ENCODE measurements around the gene SIPA1L2. TPM values are rescaled to one million over a fixed set of nuclear protein-coding genes. Genes with fewer than 3 reads are reported as not detected.
A peak's percentile ranks its signal among the peaks of the same experiment; 100 is the strongest.

The SIPA1L2 gene
- total and polyA plus RNA-seq, 2 of the 4 experiments (the other 2 are of a cell fraction), result 7.1 to 13.4 TPM

DNA sequence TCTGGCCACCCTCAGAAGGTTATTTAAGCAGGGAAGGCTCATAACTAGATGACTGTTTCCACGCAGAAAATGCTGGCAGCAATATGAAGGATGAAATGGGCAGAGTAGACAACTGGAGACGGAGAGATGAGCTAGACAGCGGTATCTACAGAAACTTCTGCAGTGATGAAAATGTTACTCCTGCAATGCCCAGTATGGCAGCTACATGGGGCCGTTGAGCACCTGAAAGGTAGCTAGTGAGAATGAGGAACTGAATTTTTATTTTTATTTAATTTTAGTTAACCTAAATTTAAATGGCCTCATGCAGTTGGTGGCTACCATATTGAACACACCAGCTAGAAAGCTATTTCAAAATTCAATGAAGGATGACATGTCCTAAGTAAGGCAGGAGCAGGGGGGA lies 27.3 kb downstream of the SIPA1L2 start:
- peaks cover 4% of the 10 kb centered on the region; the same call in 1 of the 2 replicates for H4K20me1 ChIP-seq (ENCODE audit: insufficient read depth, low read length)
- in situ Hi-C loops (cut with MboI; ENCODE audit: low sequenced_read_pairs), result no loop called here
- dilution Hi-C loops (cut with HindIII; ENCODE audit: low sequenced_read_pairs, unreplicated experiment), result no loop called here
- H2AK9ac ChIP-seq (replicated peaks; ENCODE audit: low read depth, low read length, poor library complexity), result no peak overlapping the region
- WGBS, 2 experiments (ENCODE audit: extremely low coverage in 2 of 2, insufficient read length in 1 of 2), result 100% methylated on average over 1 of the region's 4 CpGs; no CpG with 5 or more reads in 1 of the 2 experiments
- TF ChIP-seq RCOR1 (IDR thresholded peaks at IDR 0.05; ENCODE audit: insufficient replicate concordance, low read length) (no peak), MAFK (IDR thresholded peaks at IDR 0.05; ENCODE audit: low read depth, low read length) (no peak), FOS (IDR thresholded peaks at IDR 0.05; ENCODE audit: low read depth, low read length) (no peak), POLR2A (IDR thresholded peaks at IDR 0.05; ENCODE audit: low read depth, low read length) (no peak), BHLHE40 (IDR thresholded peaks at IDR 0.05; ENCODE audit: low read depth, low read length) (no peak), SMC3 (IDR thresholded peaks at IDR 0.05; ENCODE audit: low read depth, low read length) (no peak), RFX5 (IDR thresholded peaks at IDR 0.05; ENCODE audit: low read depth, low read length) (no peak), MXI1 (IDR thresholded peaks at IDR 0.05; ENCODE audit: borderline replicate concordance, low read depth, low read length) (no peak), USF2 (IDR thresholded peaks at IDR 0.05; ENCODE audit: low read depth, low read length) (no peak), RAD21 (IDR thresholded peaks at IDR 0.05; ENCODE audit: low read length) (no peak), ELK1 (IDR thresholded peaks at IDR 0.05; ENCODE audit: borderline replicate concordance, low read depth, low read length) (no peak), NFE2L2 (IDR thresholded peaks at IDR 0.05; ENCODE audit: low read depth, low read length) (no peak), CTCF (conservative IDR thresholded peaks at IDR 0.05; ENCODE audit: low read depth, low read length) (no peak), CEBPB (IDR thresholded peaks at IDR 0.05; ENCODE audit: low read depth, low read length) (no peak), CHD1 (IDR thresholded peaks at IDR 0.05; ENCODE audit: low read depth, low read length) (no peak), MAZ (IDR thresholded peaks at IDR 0.05; ENCODE audit: borderline replicate concordance, low read depth, low read length) (no peak)
- H3K4me2 ChIP-seq (ENCODE audit: low read depth, low read length), result no peak overlapping the region
- H4K8ac ChIP-seq (ENCODE audit: low read depth in 2 of 2, low read length in 2 of 2), result no peak overlapping the region
- H2BK15ac ChIP-seq (ENCODE audit: low read depth, low read length), result no peak overlapping the region
- peaks cover 14% of the 10 kb centered on the region for H3K9me1 ChIP-seq (ENCODE audit: insufficient read depth, low read length)
- H3K4me1 ChIP-seq (ENCODE audit: control insufficient read depth, insufficient read depth, low read length), result peaks cover 12% of the 10 kb centered on the region
- H3K14ac ChIP-seq (replicated peaks; ENCODE audit: low read depth, low read length), result 0 out of 2 replicates have a peak overlapping the region, but pooled peaks have one; percentile 9
- no peak overlapping the region for H3K18ac ChIP-seq (ENCODE audit: low read depth, low read length)
- H4K5ac ChIP-seq (ENCODE audit: low read depth, low read length), result no peak overlapping the region
- no peaks in the 10 kb centered on the region for H3K9me3 ChIP-seq (ENCODE audit: control insufficient read depth, insufficient read depth, low read length)
- no peak overlapping the region for H4K91ac ChIP-seq (ENCODE audit: insufficient read depth, low read depth, low read length)
- no peak overlapping the region for H3K4me3 ChIP-seq (ENCODE audit: insufficient read depth, low read depth, low read length)
- no peak for DNase-seq
- H2BK5ac ChIP-seq (ENCODE audit: low read depth, low read length, poor library complexity, severe bottlenecking), result no peak overlapping the region
- H2BK20ac ChIP-seq (ENCODE audit: low read depth, low read length), result no peak overlapping the region
- ChIA-PET POLR2A (ENCODE audit: unreplicated experiment) (interaction anchor here (0.6 kb wide), 1 partner anchor 782 kb away, joined by 3 read pairs; no protein-coding TSS in a partner anchor), CTCF (interaction anchor here (1.1 to 1.4 kb wide), 2 partner anchors 13 to 16 kb away, joined by 3 to 6 read pairs; no protein-coding TSS in a partner anchor)
- intact Hi-C loops (cut with micrococcal nuclease), result no loop called here
- no peak overlapping the region for H3K4ac ChIP-seq (ENCODE audit: low read depth, low read length)
- no peak overlapping the region for H3K56ac ChIP-seq (ENCODE audit: extremely low read depth, insufficient read depth, low read length)
- peaks cover 2% of the 10 kb centered on the region; the same call in 1 of the 2 replicates for H3K36me3 ChIP-seq (ENCODE audit: control insufficient read depth, insufficient read depth, low read length)
- H3K9ac ChIP-seq (ENCODE audit: low read depth, low read length), result no peak overlapping the region
- H2AK5ac ChIP-seq (ENCODE audit: low read depth, low read length), result no peak overlapping the region
- no peak for ATAC-seq (ENCODE audit: low read depth)
- H3K23ac ChIP-seq (ENCODE audit: low read depth, low read length), result no peak overlapping the region
- H3K27ac ChIP-seq (ENCODE audit: insufficient read depth, low read length), result no peak overlapping the region
- peaks cover 8 to 24% of the 10 kb centered on the region in 2 experiments for H3K79me1 ChIP-seq (ENCODE audit: low read depth in 1 of 2, low read length in 2 of 2)
- no peak overlapping the region for H2AFZ ChIP-seq (replicated peaks; ENCODE audit: low read length, poor library complexity)
- H3K27me3 ChIP-seq (ENCODE audit: control insufficient read depth, insufficient read depth, low read length), result no peaks in the 10 kb centered on the region
- no TSS peak for BruUV-seq (replicated peaks)
- no peak overlapping the region for H2BK120ac ChIP-seq (ENCODE audit: low read depth, low read length)

Data from IMR-90 (cell line).